Pancreas (tissue), 10 donors: ENCODE results near the gene PTPRG. TPM values are rescaled to one million over a fixed set of nuclear protein-coding genes. Genes with fewer than 3 reads are reported as not detected.

Experiments used
- ATAC-seq, 4 donors: fragments of 200-7000 bp; cut with Tn5 transposase; one replicate each; pipeline versions ENCODE4 v1.8.0 to v1.9.1; 2020; ENCODE audit warnings: mild to moderate bottlenecking in 4 of 4, moderate library complexity in 4 of 4
- DNase-seq, 6 donors: peaks; one replicate each; pipeline ENCODE4 v3.0.0-alpha.2; 2020
- FAIRE-seq: peaks from 2 replicates; lab custom pipeline; 2012; peaks lifted over from hg19 to GRCh38; lab: Jason Lieb, UNC
- H3K27ac ChIP-seq, 4 donors: fragments of 200-600 bp; sonication (generic); 1 replicate in 3 of 4; 2 replicates in 1 of 4; pipeline versions ENCODE4 v1.5.0 to v1.8.0; 2020
- H3K27me3 ChIP-seq, 4 donors: fragments of 200-600 bp; one replicate each; pipeline ENCODE4 v1.8.0; 2021
- H3K36me3 ChIP-seq, 3 donors: fragments of 200-600 bp; sonication (generic) in 1 of 3; one replicate each; pipeline versions ENCODE4 v1.5.0 to v1.8.0; 2020 to 2021
- H3K4me1 ChIP-seq, 3 donors: fragments of 200-600 bp; one replicate each; pipeline ENCODE4 v1.8.0; 2021
- H3K4me3 ChIP-seq, 4 donors: fragments of 200-600 bp; sonication (generic) in 2 of 4; one replicate each; pipeline versions ENCODE4 v1.5.0 to v1.8.0; 2020 to 2021
- H3K9me3 ChIP-seq, 4 donors: fragments of 200-600 bp; one replicate each; pipeline ENCODE4 v1.8.0; 2021
- WGBS, 2 donors: extraction: QIAGEN DNeasy Blood & Tissue Kit; methylation state at CpG; one replicate each; pipeline ENCODE4 v1.1.7; 2013; 5-methylcytosine and 5-hydroxymethylcytosine counted together
- intact Hi-C, 3 donors: fragments of 100-400 bp; cut with DNase I; formaldehyde crosslinking; loops; one replicate each; pipeline versions ENCODE4 v1.11.1 to v1.14.2; 2022
- polyA plus RNA-seq, 2 donors: library from polyadenylated mRNA; stranded (reverse); fragments of 200-250 nt; gene quantifications; one replicate each; pipeline ENCODE4 v1.2.3, GENCODE V29; 2013
- total RNA-seq, 6 donors: library from RNA; stranded (reverse); fragmentation: NEBNext Ultra II Directional in 4 of 6; extraction: Animal tissue kit (Norgen Biotek cat#: 25700) in 4 of 6; gene quantifications; one replicate each; pipeline versions ENCODE4 v1.2.1 to v1.2.4, GENCODE V29; 2021 to 2023
- TF ChIP-seq, protein P1 (sequence below), 4 donors: fragments of 200-600 bp; sonication (generic) in 3 of 4; IDR thresholded peaks; one replicate each; pipeline versions ENCODE4 v1.5.0 to v1.8.0; 2021; ENCODE audit warnings: antibody characterized with exemption in 4 of 4
- donor health status: healthy with polysubstance abuse.
- donor health status: DM: no; HTN: no; CAD: no; lungs with moderate emphysema.
- donor health status: DM: no; HTN: no; CAD: no.
- donor health status: control.
- donor health status: control.
- donor health status: Bipolar disorder and iron deficiency.
- donor health status: DM: yes; HTN: yes; CAD: no.
- donor health status: DM: no; HTN: no; CAD: no.
- donor health status: DM: no; HTN: no; CAD: no.
- donor health status: DM: yes; HTN: yes; CAD: no.

The PTPRG gene
- total and polyA plus RNA-seq, 8 donors: 2.8 to 20.5 (median 9.5) TPM

DNA sequence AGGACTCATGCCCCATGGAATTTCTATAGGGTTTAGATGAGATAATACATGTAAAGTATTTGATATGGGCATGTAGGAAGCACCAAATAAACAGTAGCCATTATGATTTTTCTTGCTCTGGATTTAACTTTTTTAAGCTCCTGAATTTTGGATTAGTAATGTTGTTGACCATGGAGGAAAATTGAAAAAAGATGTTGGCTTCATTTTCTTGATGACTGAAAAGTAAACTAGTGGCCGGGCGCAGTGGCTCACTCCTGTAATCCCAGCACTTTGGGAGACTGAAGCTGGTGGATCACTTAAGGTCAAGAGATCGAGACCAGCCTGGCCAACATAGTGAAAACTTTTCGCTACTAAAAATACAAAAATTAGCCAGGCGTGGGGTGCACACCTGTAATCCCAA lies 120.3 kb downstream of the PTPRG start:
- intact Hi-C loops: no loop called here
- ATAC-seq: no peak
- 95 to 96% methylated on average over 5 of the region's 5 CpGs for WGBS, 2 donors
- no peak for DNase-seq
- no peaks in the 10 kb centered on the region for H3K36me3 ChIP-seq
- no peaks in the 10 kb centered on the region for H3K4me1 ChIP-seq
- TF ChIP-seq, protein P1, sequence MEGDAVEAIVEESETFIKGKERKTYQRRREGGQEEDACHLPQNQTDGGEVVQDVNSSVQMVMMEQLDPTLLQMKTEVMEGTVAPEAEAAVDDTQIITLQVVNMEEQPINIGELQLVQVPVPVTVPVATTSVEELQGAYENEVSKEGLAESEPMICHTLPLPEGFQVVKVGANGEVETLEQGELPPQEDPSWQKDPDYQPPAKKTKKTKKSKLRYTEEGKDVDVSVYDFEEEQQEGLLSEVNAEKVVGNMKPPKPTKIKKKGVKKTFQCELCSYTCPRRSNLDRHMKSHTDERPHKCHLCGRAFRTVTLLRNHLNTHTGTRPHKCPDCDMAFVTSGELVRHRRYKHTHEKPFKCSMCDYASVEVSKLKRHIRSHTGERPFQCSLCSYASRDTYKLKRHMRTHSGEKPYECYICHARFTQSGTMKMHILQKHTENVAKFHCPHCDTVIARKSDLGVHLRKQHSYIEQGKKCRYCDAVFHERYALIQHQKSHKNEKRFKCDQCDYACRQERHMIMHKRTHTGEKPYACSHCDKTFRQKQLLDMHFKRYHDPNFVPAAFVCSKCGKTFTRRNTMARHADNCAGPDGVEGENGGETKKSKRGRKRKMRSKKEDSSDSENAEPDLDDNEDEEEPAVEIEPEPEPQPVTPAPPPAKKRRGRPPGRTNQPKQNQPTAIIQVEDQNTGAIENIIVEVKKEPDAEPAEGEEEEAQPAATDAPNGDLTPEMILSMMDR (IDR thresholded peaks at IDR 0.05): no peak
- no peaks in the 10 kb centered on the region for H3K27me3 ChIP-seq
- no peak for FAIRE-seq
- H3K4me3 ChIP-seq: no peak overlapping the region
- H3K9me3 ChIP-seq: no peaks in the 10 kb centered on the region
- no peak overlapping the region for H3K27ac ChIP-seq

DNA sequence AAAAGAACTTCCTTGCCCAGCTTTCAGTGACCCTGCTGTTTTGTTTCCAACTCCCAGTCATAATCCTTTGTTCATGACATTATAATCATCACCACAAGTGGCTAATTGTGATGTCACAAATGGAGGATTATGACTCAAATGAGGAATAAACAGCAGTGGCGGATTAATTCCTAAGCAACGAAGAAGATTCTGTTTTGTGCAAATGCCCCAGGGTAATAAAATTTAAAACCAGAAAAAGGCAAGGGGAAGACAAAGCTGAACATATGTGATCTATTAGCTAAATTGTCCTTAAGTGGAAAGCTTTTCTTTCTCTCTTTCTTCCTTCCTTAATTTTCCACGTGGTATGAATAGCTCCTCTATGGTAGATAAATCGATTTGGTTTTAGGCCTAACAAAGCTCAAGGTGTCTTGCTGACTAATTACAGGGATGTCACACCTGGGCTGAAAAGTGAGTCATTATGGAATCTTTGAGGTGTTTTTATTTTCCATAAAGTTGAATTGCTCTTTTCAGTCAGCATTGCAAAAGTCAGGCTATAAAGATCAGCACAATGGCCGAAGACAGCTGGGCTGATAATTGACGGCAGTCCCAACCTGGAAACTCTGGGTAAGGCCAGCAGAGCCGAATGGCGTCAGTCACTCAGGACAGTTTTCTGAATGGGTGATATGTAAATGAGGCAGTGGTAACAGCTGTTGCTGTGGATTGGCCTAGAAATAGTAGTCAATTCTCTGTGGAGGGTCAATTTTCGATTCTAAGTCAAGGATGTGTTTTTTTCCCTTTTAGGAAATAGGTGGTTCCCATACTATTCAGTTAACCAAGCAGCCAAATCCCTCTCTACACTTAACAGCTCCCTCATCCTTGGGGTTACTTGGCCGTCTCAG lies 121.5 kb downstream of the PTPRG start:
- TF ChIP-seq, protein P1 (IDR thresholded peaks at IDR 0.05): no peak
- FAIRE-seq: no peak
- no peak overlapping the region for H3K27ac ChIP-seq
- WGBS, 2 donors: 83 to 86% methylated on average over 10 of the region's 10 CpGs
- no peaks in the 10 kb centered on the region for H3K27me3 ChIP-seq
- no peak for ATAC-seq
- H3K4me3 ChIP-seq: no peak overlapping the region
- no peak for DNase-seq
- H3K4me1 ChIP-seq: peaks cover 0 to 3% (median 0%) of the 10 kb centered on the region in 3 donors
- no peaks in the 10 kb centered on the region for H3K36me3 ChIP-seq
- no peaks in the 10 kb centered on the region for H3K9me3 ChIP-seq
- intact Hi-C loops: no loop called here

DNA sequence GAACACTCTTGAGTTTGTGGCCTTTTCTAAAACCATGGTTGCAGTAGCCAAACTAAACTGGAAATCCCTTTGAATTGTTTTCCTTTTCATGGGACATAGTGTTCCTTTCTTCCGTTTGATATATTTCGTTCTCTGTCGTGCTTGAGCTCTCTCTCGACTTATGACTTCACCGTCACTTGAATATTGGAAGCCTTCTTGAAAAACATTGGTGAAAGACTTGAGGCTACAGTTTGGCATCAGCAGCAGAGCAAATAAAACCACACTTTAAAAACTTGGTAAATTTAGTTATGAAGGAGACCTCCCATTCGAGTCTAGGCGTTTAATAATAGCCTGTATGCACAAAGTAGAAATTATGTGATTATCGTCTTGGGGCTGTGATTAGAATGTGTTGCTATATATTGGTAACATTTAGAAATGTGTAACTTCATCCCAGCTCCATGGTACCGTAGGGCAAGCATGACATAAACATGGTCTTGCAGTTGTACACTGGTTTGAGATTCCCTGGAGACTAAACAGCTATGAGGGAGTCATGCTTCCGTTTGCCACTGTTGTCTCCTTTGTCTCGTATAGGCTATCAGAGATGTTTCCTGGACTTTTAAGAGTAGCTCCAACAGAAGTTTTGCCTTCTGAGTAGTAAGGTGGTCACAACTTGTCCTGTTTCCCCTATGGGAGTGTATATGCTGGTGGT lies 122.3 kb downstream of the PTPRG start:
- intact Hi-C loops: no loop called here
- Histone ChIP-seq H3K9me3 (no peaks in the 10 kb centered on the region), H3K4me1 (peaks cover 0 to 3% (median 0%) of the 10 kb centered on the region in 3 donors), H3K27me3 (no peaks in the 10 kb centered on the region), H3K4me3 (no peak overlapping the region), H3K27ac (no peak overlapping the region), H3K36me3 (no peaks in the 10 kb centered on the region)
- DNase-seq: no peak
- no peak for FAIRE-seq
- 92 to 97% methylated on average over 11 of the region's 11 CpGs for WGBS, 2 donors
- ATAC-seq: no peak
- TF ChIP-seq, protein P1 (IDR thresholded peaks at IDR 0.05): no peak

DNA sequence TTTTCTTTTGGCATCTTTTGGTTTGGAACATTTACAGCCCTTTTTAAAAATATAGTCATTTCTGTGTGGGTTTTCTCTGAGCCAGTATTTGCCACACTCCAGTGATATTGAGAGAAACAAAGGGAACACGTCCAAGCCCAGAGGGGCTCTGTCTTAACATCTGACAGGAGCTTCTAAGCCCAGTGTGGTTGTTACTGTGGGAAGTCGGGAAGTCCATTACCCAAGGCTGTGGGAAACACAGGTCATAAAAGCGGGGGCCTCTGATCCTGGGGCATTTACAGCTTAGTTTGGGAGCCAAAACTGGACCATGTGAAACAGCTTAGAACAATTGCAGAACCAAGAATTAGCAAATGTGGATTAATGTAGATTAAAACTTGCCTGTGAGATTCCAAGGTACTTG lies 123.0 kb downstream of the PTPRG start:
- no peak overlapping the region for H3K27ac ChIP-seq
- TF ChIP-seq, protein P1 (IDR thresholded peaks at IDR 0.05): no peak
- H3K36me3 ChIP-seq: no peaks in the 10 kb centered on the region
- intact Hi-C loops: no loop called here
- no peak overlapping the region for H3K4me3 ChIP-seq
- H3K9me3 ChIP-seq: no peaks in the 10 kb centered on the region
- peaks cover 0 to 3% (median 0%) of the 10 kb centered on the region in 3 donors for H3K4me1 ChIP-seq
- no peak for ATAC-seq
- no peaks in the 10 kb centered on the region for H3K27me3 ChIP-seq
- DNase-seq: no peak
- no peak for FAIRE-seq
- 90 to 92% methylated on average over 3 of the region's 3 CpGs for WGBS, 2 donors
